CD14-positive monocyte (primary cell): Measurements from ENCODE around the gene WDR19. TPM values are rescaled to one million over a fixed set of nuclear protein-coding genes. Genes with fewer than 3 reads are reported as not detected.

Source experiments
- DNase-seq, 3 donors: peaks; one replicate each; pipeline ENCODE4 v3.0.0-alpha.2; 2011 to 2022
- H2AFZ ChIP-seq: 2 replicates; pipeline ENCODE4 v1.6.0; 2012; ENCODE audit warnings: mild to moderate bottlenecking, low read depth, low read length, inconsistent platforms; ENCODE audit not compliant: insufficient read depth, poor library complexity, severe bottlenecking
- H3K27ac ChIP-seq, 2 donors: 1 replicate in 1 of 2; 2 replicates in 1 of 2; pipeline ENCODE4 v1.5.1; 2012 to 2013; ENCODE audit warnings: low read length in 2 of 2, control low read depth in 1 of 2, inconsistent platforms in 1 of 2, low read depth in 1 of 2, mild to moderate bottlenecking in 1 of 2
- H3K27me3 ChIP-seq, 2 donors: one replicate each; pipeline versions ENCODE4 v1.6.0 to v1.6.1; 2011 to 2013; ENCODE audit warnings: low read length in 2 of 2; ENCODE audit not compliant: control insufficient read depth in 2 of 2, insufficient read depth in 2 of 2
- H3K36me3 ChIP-seq, 2 donors: replicated peaks in 1 of 2; 1 replicate in 1 of 2; 2 replicates in 1 of 2; pipeline versions ENCODE4 v1.5.1 to v1.6.1; 2012 to 2013; ENCODE audit warnings: low read length in 2 of 2, control low read depth in 1 of 2, inconsistent platforms in 1 of 2, mild to moderate bottlenecking in 1 of 2; ENCODE audit not compliant: insufficient read depth in 2 of 2, control insufficient read depth in 1 of 2
- H3K4me1 ChIP-seq, 2 donors: 1 replicate in 1 of 2; 2 replicates in 1 of 2; pipeline versions ENCODE4 v1.5.1 to v1.6.1; 2012 to 2013; ENCODE audit warnings: low read length in 2 of 2, control low read depth in 1 of 2, inconsistent platforms in 1 of 2, mild to moderate bottlenecking in 1 of 2, moderate library complexity in 1 of 2; ENCODE audit not compliant: insufficient read depth in 2 of 2, control insufficient read depth in 1 of 2
- H3K4me2 ChIP-seq: replicated peaks from 2 replicates; pipeline ENCODE3; 2012; ENCODE audit warnings: low read length, moderate library complexity, mild to moderate bottlenecking; ENCODE audit not compliant: poor library complexity, severe bottlenecking; ENCODE audit errors: extremely low read depth
- H3K4me3 ChIP-seq, 3 experiments: fragments of 200-600 bp in 1 of 3; sonication (generic) in 1 of 3; replicated peaks in 1 of 3; 1 replicate in 2 of 3; 2 replicates in 1 of 3; pipeline ENCODE4 v1.5.1; 2011 to 2013; ENCODE audit warnings: low read length in 3 of 3, mild to moderate bottlenecking in 3 of 3, control low read depth in 2 of 3, low read depth in 2 of 3, inconsistent platforms in 1 of 3, moderate library complexity in 1 of 3
- H3K79me2 ChIP-seq: 2 replicates; pipeline ENCODE4 v1.6.0; 2012; ENCODE audit warnings: mild to moderate bottlenecking, control low read depth, inconsistent platforms, low read length, moderate library complexity; ENCODE audit not compliant: insufficient read depth
- H3K9ac ChIP-seq: 2 replicates; pipeline ENCODE4 v1.6.0; 2017; ENCODE audit warnings: low read length, mild to moderate bottlenecking; ENCODE audit not compliant: insufficient read depth, poor library complexity, severe bottlenecking
- H3K9me3 ChIP-seq, 2 donors: replicated peaks in 1 of 2; 1 replicate in 1 of 2; 2 replicates in 1 of 2; pipeline versions ENCODE4 v1.5.1 to v1.6.1; 2012 to 2013; ENCODE audit warnings: low read length in 2 of 2, control low read depth in 1 of 2; ENCODE audit not compliant: control insufficient read depth in 1 of 2, insufficient read depth in 1 of 2
- H4K20me1 ChIP-seq: 2 replicates; pipeline ENCODE4 v1.6.0; 2012; ENCODE audit warnings: mild to moderate bottlenecking, low read length, control low read depth, moderate library complexity; ENCODE audit not compliant: insufficient read depth
- H3K27ac Mint-ChIP-seq, 7 donors: one replicate each; pipeline ENCODE4 v1.8.0; 2020; ENCODE audit warnings: mild to moderate bottlenecking in 7 of 7, mixed read lengths in 7 of 7, moderate library complexity in 6 of 7, inconsistent platforms in 2 of 7
- H3K27me3 Mint-ChIP-seq, 3 donors: one replicate each; pipeline ENCODE4 v1.8.0; 2021 to 2022; ENCODE audit warnings: low read depth in 3 of 3, mild to moderate bottlenecking in 3 of 3, mixed read lengths in 3 of 3, moderate library complexity in 3 of 3, inconsistent platforms in 1 of 3
- H3K36me3 Mint-ChIP-seq, 2 donors: one replicate each; pipeline ENCODE4 v1.8.0; 2020; ENCODE audit warnings: mixed read lengths in 2 of 2, inconsistent platforms in 1 of 2, mild to moderate bottlenecking in 1 of 2
- H3K4me1 Mint-ChIP-seq: one replicate; pipeline ENCODE4 v1.8.0; 2020; ENCODE audit warnings: mild to moderate bottlenecking, mixed read lengths
- H3K4me3 Mint-ChIP-seq, 2 donors: one replicate each; pipeline ENCODE4 v1.8.0; 2020; ENCODE audit warnings: mild to moderate bottlenecking in 2 of 2, mixed read lengths in 2 of 2, moderate library complexity in 1 of 2
- H3K9me3 Mint-ChIP-seq, 7 donors: one replicate each; pipeline ENCODE4 v1.8.0; 2020 to 2022; ENCODE audit warnings: mixed read lengths in 7 of 7, mild to moderate bottlenecking in 6 of 7, moderate library complexity in 6 of 7, inconsistent platforms in 2 of 7
- WGBS: methylation state at CpG from one replicate; pipeline ENCODE4 v1.1.5; 2013; ENCODE audit warnings: missing lambda C conversion rate; ENCODE audit not compliant: insufficient coverage; 5-methylcytosine and 5-hydroxymethylcytosine counted together
- intact Hi-C, 2 donors: fragments of 100-400 bp; cut with micrococcal nuclease; formaldehyde crosslinking; loops; one replicate each; pipeline versions ENCODE4 v1.15.0 to v1.15.1; 2023
- polyA plus RNA-seq, 3 donors: library from polyadenylated mRNA; depleted of rRNA in 1 of 3; unstranded in 2 of 3; stranded (reverse) in 1 of 3; fragments of 300-500 nt in 2 of 3; fragments of >200 nt in 1 of 3; fragmentation: Illumina TruSeq in 2 of 3; gene quantifications; 1 replicate in 2 of 3; 2 replicates in 1 of 3; pipeline ENCODE4 v1.2.3, GENCODE V29; 2012 to 2021
- TF ChIP-seq, protein P1 (sequence below): fragments of 200-600 bp; IDR thresholded peaks from one replicate; pipeline ENCODE4 v1.8.0; 2022; ENCODE audit warnings: antibody characterized with exemption, mild to moderate bottlenecking

The WDR19 gene
- polyA plus RNA-seq, 3 donors, result 1.7 to 11.4 (median 2.0) TPM

DNA sequence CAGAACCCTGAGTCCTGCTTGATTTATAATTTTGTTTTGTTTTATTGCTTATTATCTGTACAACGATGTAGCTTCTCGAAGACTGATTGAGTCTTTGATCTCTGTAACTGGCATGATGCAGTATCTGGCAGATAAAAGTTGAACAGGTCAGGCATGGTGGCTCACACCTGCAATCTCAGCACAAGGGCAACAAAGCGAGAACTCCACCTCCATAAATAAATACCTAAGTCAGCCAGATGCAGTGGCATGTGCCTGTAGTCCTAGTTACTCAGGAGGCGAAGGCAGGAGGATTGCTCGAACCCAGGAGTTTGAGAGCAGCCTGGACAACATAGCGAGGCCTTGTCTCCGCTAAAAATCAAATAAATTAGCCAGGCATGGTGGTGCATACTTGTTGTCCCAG is 15.7 kb upstream of the WDR19 start:
- Histone ChIP-seq H3K4me2 (no peak overlapping the region), H4K20me1 (no peaks in the 10 kb centered on the region), H3K4me3 (no peak overlapping the region), H2AFZ (no peak overlapping the region), H3K36me3 (no peaks in the 10 kb centered on the region), H3K27me3 (no peaks in the 10 kb centered on the region), H3K9ac (no peak overlapping the region), H3K27ac (no peak overlapping the region), H3K4me1 (no peaks in the 10 kb centered on the region), H3K79me2 (no peaks in the 10 kb centered on the region), H3K9me3 (peaks cover 8 to 18% of the 10 kb centered on the region in 2 donors)
- H3K4me3 Mint-ChIP-seq, result no peak overlapping the region
- TF ChIP-seq, protein P1, sequence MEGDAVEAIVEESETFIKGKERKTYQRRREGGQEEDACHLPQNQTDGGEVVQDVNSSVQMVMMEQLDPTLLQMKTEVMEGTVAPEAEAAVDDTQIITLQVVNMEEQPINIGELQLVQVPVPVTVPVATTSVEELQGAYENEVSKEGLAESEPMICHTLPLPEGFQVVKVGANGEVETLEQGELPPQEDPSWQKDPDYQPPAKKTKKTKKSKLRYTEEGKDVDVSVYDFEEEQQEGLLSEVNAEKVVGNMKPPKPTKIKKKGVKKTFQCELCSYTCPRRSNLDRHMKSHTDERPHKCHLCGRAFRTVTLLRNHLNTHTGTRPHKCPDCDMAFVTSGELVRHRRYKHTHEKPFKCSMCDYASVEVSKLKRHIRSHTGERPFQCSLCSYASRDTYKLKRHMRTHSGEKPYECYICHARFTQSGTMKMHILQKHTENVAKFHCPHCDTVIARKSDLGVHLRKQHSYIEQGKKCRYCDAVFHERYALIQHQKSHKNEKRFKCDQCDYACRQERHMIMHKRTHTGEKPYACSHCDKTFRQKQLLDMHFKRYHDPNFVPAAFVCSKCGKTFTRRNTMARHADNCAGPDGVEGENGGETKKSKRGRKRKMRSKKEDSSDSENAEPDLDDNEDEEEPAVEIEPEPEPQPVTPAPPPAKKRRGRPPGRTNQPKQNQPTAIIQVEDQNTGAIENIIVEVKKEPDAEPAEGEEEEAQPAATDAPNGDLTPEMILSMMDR, result no peak
- H3K9me3 Mint-ChIP-seq, result peaks cover 13 to 19% (median 16%) of the 10 kb centered on the region in 7 donors
- intact Hi-C loops, result no loop called here
- peaks cover 10% of the 10 kb centered on the region for H3K4me1 Mint-ChIP-seq
- H3K27ac Mint-ChIP-seq, result peak overlapping the region in 1 of 7 donors; percentile 6
- H3K27me3 Mint-ChIP-seq, result peaks cover 0 to 5% (median 2%) of the 10 kb centered on the region in 3 donors
- H3K36me3 Mint-ChIP-seq, result no peaks in the 10 kb centered on the region
- DNase-seq, result no peak
- WGBS, result 99% methylated on average over 7 of the region's 7 CpGs

GRCh38 chr4:39169426-39169825 is 12.9 kb upstream of the WDR19 start:
- Mint-ChIP-seq H3K4me1 (peaks cover 10% of the 10 kb centered on the region), H3K4me3 (no peak overlapping the region), H3K36me3 (no peaks in the 10 kb centered on the region), H3K27me3 (peaks cover 0 to 5% (median 3%) of the 10 kb centered on the region in 3 donors), H3K27ac (peak overlapping the region in 1 of 7 donors; percentile 63), H3K9me3 (peaks cover 13 to 26% (median 16%) of the 10 kb centered on the region in 7 donors)
- Histone ChIP-seq H3K4me2 (no peak overlapping the region), H3K27ac (no peak overlapping the region), H3K4me1 (no peaks in the 10 kb centered on the region), H3K9ac (no peak overlapping the region), H3K79me2 (no peaks in the 10 kb centered on the region), H3K36me3 (no peaks in the 10 kb centered on the region), H3K9me3 (peaks cover 8 to 18% of the 10 kb centered on the region in 2 donors), H2AFZ (no peak overlapping the region), H4K20me1 (no peaks in the 10 kb centered on the region), H3K27me3 (no peaks in the 10 kb centered on the region), H3K4me3 (no peak overlapping the region)
- TF ChIP-seq, protein P1, result no peak
- WGBS, result 67% methylated on average over 1 of the region's 3 CpGs
- DNase-seq, result no peak
- intact Hi-C loops, result no loop called here
